ENCODE results near the gene DDX1. TPM values are rescaled to one million over a fixed set of nuclear protein-coding genes. Genes with fewer than 3 reads are reported as not detected.

The DDX1 gene
- total and polyA plus RNA-seq, 2 donors (not counting 1 experiment from before 2014, with no cell fraction given), result 13.2 to 52.6 TPM

GRCh38 chr2:15613736-15614429 lies 22.2 kb downstream of the DDX1 start:
- no peaks in the 10 kb centered on the region for H3K4me1 Mint-ChIP-seq
- no peaks in the 10 kb centered on the region for H4K20me1 ChIP-seq (ENCODE audit: control insufficient read depth, insufficient read depth, low read length, poor library complexity, severe bottlenecking)
- no peak overlapping the region for H2AFZ ChIP-seq (ENCODE audit: insufficient read depth, low read depth, low read length, poor library complexity, severe bottlenecking)
- H3K9me3 ChIP-seq (ENCODE audit: control extremely low read depth in 1 of 3, control insufficient read depth in 2 of 3, insufficient read depth in 1 of 3, low read length in 2 of 3), result no peaks in the 10 kb centered on the region
- H3K9me3 Mint-ChIP-seq (ENCODE audit: insufficient read depth), result no peaks in the 10 kb centered on the region
- no peak for DNase-seq
- H3K36me3 ChIP-seq (replicated peaks in 1 of 2; ENCODE audit: control extremely low read depth in 1 of 2, control insufficient read depth in 1 of 2, extremely low read depth in 1 of 2, insufficient read depth in 2 of 2, low read length in 1 of 2), result peaks cover 4 to 54% of the 10 kb centered on the region in 2 experiments
- H3K27me3 Mint-ChIP-seq, result no peaks in the 10 kb centered on the region
- H3K79me2 ChIP-seq (ENCODE audit: control insufficient read depth, insufficient read depth, low read length), result no peaks in the 10 kb centered on the region
- no peak for ATAC-seq (ENCODE audit: low read depth)
- H3K27ac ChIP-seq (ENCODE audit: low read length in 2 of 2), result no peak overlapping the region
- H3K9ac ChIP-seq (ENCODE audit: low read length), result no peak overlapping the region
- POLR2A ChIA-PET, result no interaction called here
- H3K4me3 ChIP-seq (ENCODE audit: control extremely low read depth in 1 of 5, extremely low read depth in 1 of 5, insufficient read depth in 1 of 5, low read depth in 2 of 5, low read length in 4 of 5), result no peak overlapping the region
- H3K4me3 Mint-ChIP-seq, result no peak overlapping the region
- no peaks in the 10 kb centered on the region for H3K4me1 ChIP-seq (ENCODE audit: control insufficient read depth in 2 of 2, insufficient read depth in 2 of 2, low read length in 2 of 2)
- TF ChIP-seq CTCF (IDR thresholded peaks at IDR 0.05) (no peak), EZH2 (IDR thresholded peaks at IDR 0.05; ENCODE audit: borderline replicate concordance, insufficient read depth, low read depth, low read length, poor library complexity, severe bottlenecking) (no peak)
- intact Hi-C loops (cut with micrococcal nuclease), result no loop called here
- no peaks in the 10 kb centered on the region for H3K27me3 ChIP-seq (replicated peaks in 1 of 4; ENCODE audit: control extremely low read depth in 1 of 4, control insufficient read depth in 3 of 4, insufficient read depth in 4 of 4, low read length in 3 of 4)
- CTCF ChIA-PET, result no interaction called here
- no peak overlapping the region for H3K27ac Mint-ChIP-seq
- no peak overlapping the region for H3K4me2 ChIP-seq (replicated peaks; ENCODE audit: low read depth, low read length, poor library complexity, severe bottlenecking)
- 93% methylated on average over 6 of the region's 10 CpGs for WGBS (ENCODE audit: insufficient coverage)

- DNase-seq, result no peak
- no peaks in the 10 kb centered on the region for H3K4me1 ChIP-seq (ENCODE audit: control insufficient read depth in 2 of 2, insufficient read depth in 2 of 2, low read length in 2 of 2)
- no peak overlapping the region for H3K4me3 ChIP-seq (ENCODE audit: control extremely low read depth in 1 of 5, extremely low read depth in 1 of 5, insufficient read depth in 1 of 5, low read depth in 2 of 5, low read length in 4 of 5)
- H3K36me3 ChIP-seq (replicated peaks in 1 of 2; ENCODE audit: control extremely low read depth in 1 of 2, control insufficient read depth in 1 of 2, extremely low read depth in 1 of 2, insufficient read depth in 2 of 2, low read length in 1 of 2), result peaks cover 2 to 56% of the 10 kb centered on the region in 2 experiments
- Mint-ChIP-seq H3K9me3 (ENCODE audit: insufficient read depth) (no peaks in the 10 kb centered on the region), H3K27me3 (no peaks in the 10 kb centered on the region), H3K4me1 (no peaks in the 10 kb centered on the region), H3K4me3 (no peak overlapping the region), H3K27ac (no peak overlapping the region)
- H3K27ac ChIP-seq (ENCODE audit: low read length in 2 of 2), result no peak overlapping the region
- H3K9me3 ChIP-seq (ENCODE audit: control extremely low read depth in 1 of 3, control insufficient read depth in 2 of 3, insufficient read depth in 1 of 3, low read length in 2 of 3), result no peaks in the 10 kb centered on the region
- intact Hi-C loops (cut with micrococcal nuclease), result no loop called here
- no peak overlapping the region for H3K4me2 ChIP-seq (replicated peaks; ENCODE audit: low read depth, low read length, poor library complexity, severe bottlenecking)
- no CpG with 5 or more reads among the region's 6 CpGs for WGBS (ENCODE audit: insufficient coverage)
- no peak overlapping the region for H2AFZ ChIP-seq (ENCODE audit: insufficient read depth, low read depth, low read length, poor library complexity, severe bottlenecking)
- ChIA-PET CTCF (no interaction called here), POLR2A (no interaction called here)
- TF ChIP-seq EZH2 (IDR thresholded peaks at IDR 0.05; ENCODE audit: borderline replicate concordance, insufficient read depth, low read depth, low read length, poor library complexity, severe bottlenecking), result no peak
- TF ChIP-seq CTCF (IDR thresholded peaks at IDR 0.05), result no peak
- H3K9ac ChIP-seq (ENCODE audit: low read length), result no peak overlapping the region
- H3K27me3 ChIP-seq (replicated peaks in 1 of 4; ENCODE audit: control extremely low read depth in 1 of 4, control insufficient read depth in 3 of 4, insufficient read depth in 4 of 4, low read length in 3 of 4), result no peaks in the 10 kb centered on the region
- H3K79me2 ChIP-seq (ENCODE audit: control insufficient read depth, insufficient read depth, low read length), result no peaks in the 10 kb centered on the region
- no peak for ATAC-seq (ENCODE audit: low read depth)
- no peaks in the 10 kb centered on the region for H4K20me1 ChIP-seq (ENCODE audit: control insufficient read depth, insufficient read depth, low read length, poor library complexity, severe bottlenecking)
These were observed 23.1 kb downstream of the DDX1 start for GRCh38 chr2:15614545-15615300.
